BE2C (cell line): ENCODE measurements around the gene PWP2.
"Not testable (repeated sequence)": the region's sequence is repeated elsewhere in the genome, so short reads cannot be mapped to it uniquely, and the experiment has no call there.

Experiments
- DNase-seq: peaks from one replicate; pipeline ENCODE4 v3.0.0-alpha.2; 2020
- H3K27me3 ChIP-seq: fragments of 250-450 bp; sonication (Bioruptor Pico); 2 replicates; pipeline ENCODE4 v1.5.1; 2020; ENCODE audit warnings: mild to moderate bottlenecking
- H3K36me3 ChIP-seq: fragments of 250-450 bp; sonication (Bioruptor Pico); 2 replicates; pipeline ENCODE4 v1.5.1; 2020; ENCODE audit warnings: mild to moderate bottlenecking
- H3K4me1 ChIP-seq: fragments of 250-450 bp; sonication (Bioruptor Pico); 2 replicates; pipeline ENCODE4 v1.5.1; 2020
- H3K4me3 ChIP-seq: 2 replicates; pipeline ENCODE4 v1.5.1; 2011; ENCODE audit warnings: low read depth, low read length
- H3K9me3 ChIP-seq: fragments of 250-450 bp; sonication (Bioruptor Pico); 2 replicates; pipeline ENCODE4 v1.5.1; 2020

Gene PWP2

GRCh38 chr21:44139787-44140551, 32.8 kb downstream of the PWP2 start:
- H3K4me1 ChIP-seq, H3K36me3 ChIP-seq, H3K27me3 ChIP-seq, H3K9me3 ChIP-seq, H3K4me3 ChIP-seq, DNase-seq: not testable (repeated sequence)

GRCh38 chr21:44140552-44140932, 33.3 kb downstream of the PWP2 start:
- H3K4me1 ChIP-seq, H3K27me3 ChIP-seq, DNase-seq, H3K9me3 ChIP-seq, H3K4me3 ChIP-seq, H3K36me3 ChIP-seq: not testable (repeated sequence)

GRCh38 chr21:44142470-44142869, 35.3 kb downstream of the PWP2 start:
- H3K4me3 ChIP-seq, H3K27me3 ChIP-seq, H3K4me1 ChIP-seq, DNase-seq, H3K36me3 ChIP-seq, H3K9me3 ChIP-seq: not testable (repeated sequence)

GRCh38 chr21:44143380-44143779, 36.2 kb downstream of the PWP2 start:
- H3K4me3 ChIP-seq, H3K4me1 ChIP-seq, H3K9me3 ChIP-seq, H3K36me3 ChIP-seq, H3K27me3 ChIP-seq: not testable (repeated sequence)
- peak; percentile 11 for DNase-seq

- H3K4me3 ChIP-seq, H3K27me3 ChIP-seq, DNase-seq, H3K4me1 ChIP-seq, H3K9me3 ChIP-seq, H3K36me3 ChIP-seq: not testable (repeated sequence)
These were observed 36.8 kb downstream of the PWP2 start for GRCh38 chr21:44143996-44144395.

- H3K36me3 ChIP-seq, H3K9me3 ChIP-seq, H3K4me3 ChIP-seq, H3K4me1 ChIP-seq, DNase-seq, H3K27me3 ChIP-seq: not testable (repeated sequence)
These were observed 37.8 kb downstream of the PWP2 start for GRCh38 chr21:44144784-44145602.

GRCh38 chr21:44145616-44146015, 38.4 kb downstream of the PWP2 start:
- not testable (repeated sequence) for H3K36me3 ChIP-seq, DNase-seq, H3K4me3 ChIP-seq, H3K9me3 ChIP-seq, H3K27me3 ChIP-seq, H3K4me1 ChIP-seq

- not testable (repeated sequence) for DNase-seq, H3K4me3 ChIP-seq, H3K4me1 ChIP-seq, H3K27me3 ChIP-seq, H3K36me3 ChIP-seq, H3K9me3 ChIP-seq
These were observed 39.9 kb downstream of the PWP2 start for GRCh38 chr21:44147108-44147507.

- not testable (repeated sequence) for H3K36me3 ChIP-seq, DNase-seq, H3K9me3 ChIP-seq, H3K4me1 ChIP-seq, H3K4me3 ChIP-seq, H3K27me3 ChIP-seq
These were observed 43.1 kb downstream of the PWP2 start for GRCh38 chr21:44150255-44150654.

- peak; percentile 28 for DNase-seq
- H3K4me3 ChIP-seq, H3K36me3 ChIP-seq, H3K9me3 ChIP-seq, H3K27me3 ChIP-seq, H3K4me1 ChIP-seq: not testable (repeated sequence)
These were observed 46.2 kb downstream of the PWP2 start for GRCh38 chr21:44153214-44153888.

GRCh38 chr21:44153889-44154228, 46.7 kb downstream of the PWP2 start:
- H3K27me3 ChIP-seq, H3K36me3 ChIP-seq, H3K4me1 ChIP-seq, H3K9me3 ChIP-seq, H3K4me3 ChIP-seq, DNase-seq: not testable (repeated sequence)

GRCh38 chr21:44154816-44155230, 47.6 kb downstream of the PWP2 start:
- H3K4me1 ChIP-seq, H3K27me3 ChIP-seq, DNase-seq: not testable (repeated sequence)

GRCh38 chr21:44155231-44155993, 48.2 kb downstream of the PWP2 start:
- H3K4me1 ChIP-seq, H3K36me3 ChIP-seq, H3K4me3 ChIP-seq, H3K27me3 ChIP-seq, H3K9me3 ChIP-seq, DNase-seq: not testable (repeated sequence)

More at GRCh38 chr21:44154816-44155230, 47.6 kb downstream of the PWP2 start:
- H3K4me3 ChIP-seq, H3K9me3 ChIP-seq, H3K36me3 ChIP-seq: not testable (repeated sequence)

GRCh38 chr21:44155994-44156380, 48.8 kb downstream of the PWP2 start:
- H3K27me3 ChIP-seq, H3K9me3 ChIP-seq, H3K4me1 ChIP-seq: not testable (repeated sequence)

GRCh38 chr21:44157439-44158081, 50.4 kb downstream of the PWP2 start:
- not testable (repeated sequence) for H3K27me3 ChIP-seq, DNase-seq, H3K4me1 ChIP-seq, H3K36me3 ChIP-seq, H3K4me3 ChIP-seq, H3K9me3 ChIP-seq

More at GRCh38 chr21:44155994-44156380, 48.8 kb downstream of the PWP2 start:
- not testable (repeated sequence) for H3K36me3 ChIP-seq, DNase-seq, H3K4me3 ChIP-seq
